Endodermal cell (in vitro differentiated cells): ENCODE results near the gene PNPLA6. TPM values are rescaled to one million over a fixed set of nuclear protein-coding genes. Genes with fewer than 3 reads are reported as not detected.

ENCODE experiments used
- DNase-seq: peaks from one replicate; pipeline ENCODE4 v3.0.0-alpha.2; 2017
- H3K27ac ChIP-seq: 2 replicates; pipeline ENCODE4 v1.5.1; 2013; ENCODE audit warnings: mild to moderate bottlenecking, low read depth, low read length, moderate library complexity
- H3K27me3 ChIP-seq: 2 replicates; pipeline ENCODE4 v1.6.1; 2013; ENCODE audit warnings: mild to moderate bottlenecking, low read length, moderate library complexity; ENCODE audit not compliant: insufficient read depth, control insufficient read depth, poor library complexity, severe bottlenecking
- H3K36me3 ChIP-seq: 2 replicates; pipeline ENCODE4 v1.7.0; 2013; ENCODE audit warnings: mild to moderate bottlenecking, low read length, moderate library complexity; ENCODE audit not compliant: control insufficient read depth, insufficient read depth
- H3K4me1 ChIP-seq: one replicate; pipeline ENCODE4 v1.7.0; 2013; ENCODE audit warnings: low read length; ENCODE audit not compliant: control insufficient read depth, insufficient read depth
- H3K4me3 ChIP-seq: 2 replicates; pipeline ENCODE4 v1.5.1; 2013; ENCODE audit warnings: mild to moderate bottlenecking, low read length, moderate library complexity
- H3K9ac ChIP-seq: 2 replicates; pipeline ENCODE4 v1.6.1; 2013; ENCODE audit warnings: mild to moderate bottlenecking, low read length, moderate library complexity; ENCODE audit not compliant: poor library complexity, severe bottlenecking; ENCODE audit errors: extremely low read depth
- H3K9me3 ChIP-seq: 2 replicates; pipeline ENCODE4 v1.6.1; 2013; ENCODE audit warnings: mild to moderate bottlenecking, low read length, moderate library complexity; ENCODE audit not compliant: control insufficient read depth
- H3K27ac Mint-ChIP-seq: 2 replicates; pipeline ENCODE4 v1.8.0; 2020; ENCODE audit warnings: mixed read lengths
- H3K27me3 Mint-ChIP-seq: 2 replicates; pipeline ENCODE4 v1.8.0; 2021; ENCODE audit warnings: mild to moderate bottlenecking, mixed read lengths; ENCODE audit not compliant: insufficient read depth
- H3K36me3 Mint-ChIP-seq: 2 replicates; pipeline ENCODE4 v1.8.0; 2020; ENCODE audit warnings: low read depth, mixed read lengths
- H3K4me1 Mint-ChIP-seq: 2 replicates; pipeline ENCODE4 v1.8.0; 2020; ENCODE audit warnings: mixed read lengths
- H3K4me3 Mint-ChIP-seq: 2 replicates; pipeline ENCODE4 v1.8.0; 2020; ENCODE audit warnings: mild to moderate bottlenecking, moderate library complexity, mixed read lengths
- H3K9me3 Mint-ChIP-seq: 2 replicates; pipeline ENCODE4 v1.8.0; 2020; ENCODE audit warnings: mild to moderate bottlenecking, mixed read lengths
- WGBS, 2 experiments: methylation state at CpG; one replicate each; pipeline versions ENCODE4 v1.1.5 to v1.1.7; 2013; ENCODE audit warnings: missing lambda C conversion rate in 2 of 2, mixed read lengths in 1 of 2; ENCODE audit not compliant: insufficient coverage in 1 of 2, insufficient read length in 1 of 2; 5-methylcytosine and 5-hydroxymethylcytosine counted together
- total RNA-seq, 2 donors: library from RNA; stranded (reverse); fragmentation: NEBNext Ultra II Directional in 1 of 2; extraction: Animal tissue kit (Norgen Biotek cat#: 25700) in 1 of 2; gene quantifications; 2 replicates in 1 of 2; 3 replicates in 1 of 2; pipeline ENCODE4 v1.2.1, GENCODE V29; 2021
- TF ChIP-seq, protein P1 (sequence below): fragments of 200-600 bp; sonication (generic); conservative IDR thresholded peaks from 2 replicates; pipeline ENCODE4 v1.5.0; 2021; ENCODE audit warnings: antibody characterized with exemption, mild to moderate bottlenecking

The PNPLA6 gene
- total RNA-seq, 2 donors from 2014 or later, result 86.1 to 124 TPM

DNA sequence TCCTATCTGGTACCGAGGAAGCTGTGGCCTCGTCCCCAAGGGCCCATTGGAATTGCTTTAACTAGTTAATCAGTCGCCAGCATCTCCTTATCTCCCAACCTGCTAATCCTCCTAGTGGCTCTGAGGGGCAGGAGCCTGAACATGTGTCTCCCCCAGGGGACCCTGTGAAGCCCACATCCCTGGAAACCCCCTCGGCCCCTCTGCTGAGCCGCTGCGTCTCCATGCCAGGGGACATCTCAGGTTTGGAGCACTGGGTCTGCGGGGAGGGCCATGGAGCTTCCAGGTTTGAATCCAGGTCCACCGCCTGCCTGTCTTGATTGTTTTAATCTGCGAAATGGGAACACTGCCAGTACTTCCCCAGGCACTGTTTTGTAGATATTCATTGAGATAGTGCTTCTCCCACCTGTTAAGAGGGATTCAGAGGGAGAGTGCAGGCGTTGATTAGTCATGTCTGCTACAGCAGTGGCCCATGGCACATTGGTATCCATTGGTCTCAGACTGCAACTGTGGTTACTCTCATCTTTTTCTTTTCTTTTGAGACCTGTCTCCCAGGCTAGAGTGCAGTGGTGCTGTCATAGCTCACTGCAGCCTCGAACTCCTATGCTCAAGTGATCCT is 6.4 kb downstream of the PNPLA6 start:
- peak overlapping the region; percentile 13 for H3K27ac Mint-ChIP-seq
- no peaks in the 10 kb centered on the region for H3K9me3 ChIP-seq
- H3K4me3 Mint-ChIP-seq, result no peak overlapping the region
- H3K4me1 ChIP-seq, result no peaks in the 10 kb centered on the region
- peaks cover 3% of the 10 kb centered on the region for H3K4me1 Mint-ChIP-seq
- 92 to 99% methylated on average over 8 to 11 of the region's 11 CpGs for WGBS, 2 experiments
- no peaks in the 10 kb centered on the region for H3K27me3 ChIP-seq
- peaks cover 25% of the 10 kb centered on the region for H3K36me3 ChIP-seq
- H3K27me3 Mint-ChIP-seq, result no peaks in the 10 kb centered on the region
- DNase-seq, result no peak
- H3K27ac ChIP-seq, result no peak overlapping the region
- no peak overlapping the region for H3K9ac ChIP-seq
- H3K36me3 Mint-ChIP-seq, result peaks cover 44% of the 10 kb centered on the region
- H3K4me3 ChIP-seq, result no peak overlapping the region
- no peaks in the 10 kb centered on the region for H3K9me3 Mint-ChIP-seq
- TF ChIP-seq, protein P1, sequence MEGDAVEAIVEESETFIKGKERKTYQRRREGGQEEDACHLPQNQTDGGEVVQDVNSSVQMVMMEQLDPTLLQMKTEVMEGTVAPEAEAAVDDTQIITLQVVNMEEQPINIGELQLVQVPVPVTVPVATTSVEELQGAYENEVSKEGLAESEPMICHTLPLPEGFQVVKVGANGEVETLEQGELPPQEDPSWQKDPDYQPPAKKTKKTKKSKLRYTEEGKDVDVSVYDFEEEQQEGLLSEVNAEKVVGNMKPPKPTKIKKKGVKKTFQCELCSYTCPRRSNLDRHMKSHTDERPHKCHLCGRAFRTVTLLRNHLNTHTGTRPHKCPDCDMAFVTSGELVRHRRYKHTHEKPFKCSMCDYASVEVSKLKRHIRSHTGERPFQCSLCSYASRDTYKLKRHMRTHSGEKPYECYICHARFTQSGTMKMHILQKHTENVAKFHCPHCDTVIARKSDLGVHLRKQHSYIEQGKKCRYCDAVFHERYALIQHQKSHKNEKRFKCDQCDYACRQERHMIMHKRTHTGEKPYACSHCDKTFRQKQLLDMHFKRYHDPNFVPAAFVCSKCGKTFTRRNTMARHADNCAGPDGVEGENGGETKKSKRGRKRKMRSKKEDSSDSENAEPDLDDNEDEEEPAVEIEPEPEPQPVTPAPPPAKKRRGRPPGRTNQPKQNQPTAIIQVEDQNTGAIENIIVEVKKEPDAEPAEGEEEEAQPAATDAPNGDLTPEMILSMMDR, result no peak

DNA sequence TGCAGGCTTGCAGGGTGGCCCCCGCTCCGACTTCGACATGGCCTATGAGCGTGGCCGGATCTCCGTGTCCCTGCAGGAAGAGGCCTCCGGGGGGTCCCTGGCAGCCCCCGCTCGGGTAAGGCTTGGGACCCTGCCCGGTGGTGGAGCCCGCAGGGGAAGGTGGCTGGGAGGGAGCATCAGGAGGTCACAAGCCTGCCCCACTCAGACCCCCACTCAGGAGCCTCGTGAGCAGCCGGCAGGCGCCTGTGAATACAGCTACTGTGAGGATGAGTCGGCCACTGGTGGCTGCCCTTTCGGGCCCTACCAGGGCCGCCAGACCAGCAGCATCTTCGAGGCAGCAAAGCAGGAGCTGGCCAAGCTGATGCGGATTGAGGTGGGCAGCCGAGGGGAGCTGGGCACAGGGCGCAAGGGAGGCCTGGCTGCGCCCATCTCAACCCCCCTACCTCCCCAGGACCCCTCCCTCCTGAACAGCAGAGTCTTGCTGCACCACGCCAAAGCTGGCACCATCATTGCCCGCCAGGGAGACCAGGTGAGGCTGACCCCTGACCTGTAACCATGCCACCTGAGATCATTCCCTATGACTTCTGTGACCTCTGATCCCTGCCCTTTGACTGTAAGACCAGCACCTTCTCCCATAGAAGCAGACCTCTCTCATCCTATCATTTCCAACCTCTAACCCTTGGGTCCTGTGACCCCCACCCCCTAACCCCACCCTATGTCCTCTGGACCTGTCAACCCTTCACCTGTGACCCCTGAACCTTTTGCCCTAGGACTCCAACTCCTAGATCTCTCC is 7.2 kb downstream of the PNPLA6 start:
- Histone ChIP-seq H3K4me1 (no peaks in the 10 kb centered on the region), H3K27me3 (no peaks in the 10 kb centered on the region), H3K27ac (no peak overlapping the region), H3K4me3 (no peak overlapping the region), H3K36me3 (peaks cover 25% of the 10 kb centered on the region), H3K9me3 (no peaks in the 10 kb centered on the region), H3K9ac (no peak overlapping the region)
- Mint-ChIP-seq H3K4me3 (no peak overlapping the region), H3K4me1 (peaks cover 3% of the 10 kb centered on the region), H3K36me3 (peaks cover 40% of the 10 kb centered on the region), H3K27ac (no peak overlapping the region), H3K27me3 (no peaks in the 10 kb centered on the region), H3K9me3 (no peaks in the 10 kb centered on the region)
- TF ChIP-seq, protein P1, result no peak
- WGBS, 2 experiments, result 93% methylated on average over 13 to 24 of the region's 24 CpGs
- no peak for DNase-seq

DNA sequence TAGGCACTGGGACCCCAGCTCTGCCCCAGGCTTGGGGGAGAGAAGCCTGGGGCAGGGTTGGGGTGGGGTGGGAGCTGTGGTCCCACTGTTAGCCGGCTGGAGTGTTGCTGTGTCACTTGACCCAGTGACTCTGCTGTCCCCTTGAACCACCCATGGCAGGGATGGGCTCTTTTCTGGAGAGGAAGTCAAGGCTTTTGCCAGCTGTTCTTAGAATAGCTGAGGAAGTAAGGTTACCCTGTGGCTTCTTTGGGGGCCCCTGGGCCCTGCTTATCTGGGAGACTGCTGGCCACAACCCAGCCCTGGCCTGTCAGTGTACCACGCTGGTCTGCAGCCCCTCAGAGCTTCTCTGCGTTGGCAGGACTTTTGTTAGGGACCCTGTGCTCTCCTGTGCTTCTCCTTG is 9.1 kb downstream of the PNPLA6 start:
- no peaks in the 10 kb centered on the region for H3K4me1 ChIP-seq
- no peaks in the 10 kb centered on the region for H3K27me3 Mint-ChIP-seq

More for the DNA sequence above, 9.1 kb downstream of the PNPLA6 start:
- Histone ChIP-seq H3K36me3 (peaks cover 25% of the 10 kb centered on the region), H3K4me3 (no peak overlapping the region), H3K27me3 (no peaks in the 10 kb centered on the region), H3K9ac (no peak overlapping the region), H3K9me3 (no peaks in the 10 kb centered on the region), H3K27ac (no peak overlapping the region)
- DNase-seq, result no peak
- Mint-ChIP-seq H3K9me3 (no peaks in the 10 kb centered on the region), H3K36me3 (peaks cover 36% of the 10 kb centered on the region), H3K27ac (no peak overlapping the region), H3K4me1 (peaks cover 3% of the 10 kb centered on the region), H3K4me3 (no peak overlapping the region)
- TF ChIP-seq, protein P1, result no peak
- 93 to 94% methylated on average over 3 of the region's 3 CpGs for WGBS, 2 experiments
